T-helper 9 cell (primary cell): ENCODE results near the gene BRD3.

Experiments
- DNase-seq: peaks from one replicate; pipeline ENCODE4 v3.0.0-alpha.2; 2020

The BRD3 gene

GRCh38 chr9:134035041-134036039 lies 32.5 kb downstream of the BRD3 start:
- no peak for DNase-seq

GRCh38 chr9:134034215-134035040 lies 33.4 kb downstream of the BRD3 start:
- no peak for DNase-seq

DNA sequence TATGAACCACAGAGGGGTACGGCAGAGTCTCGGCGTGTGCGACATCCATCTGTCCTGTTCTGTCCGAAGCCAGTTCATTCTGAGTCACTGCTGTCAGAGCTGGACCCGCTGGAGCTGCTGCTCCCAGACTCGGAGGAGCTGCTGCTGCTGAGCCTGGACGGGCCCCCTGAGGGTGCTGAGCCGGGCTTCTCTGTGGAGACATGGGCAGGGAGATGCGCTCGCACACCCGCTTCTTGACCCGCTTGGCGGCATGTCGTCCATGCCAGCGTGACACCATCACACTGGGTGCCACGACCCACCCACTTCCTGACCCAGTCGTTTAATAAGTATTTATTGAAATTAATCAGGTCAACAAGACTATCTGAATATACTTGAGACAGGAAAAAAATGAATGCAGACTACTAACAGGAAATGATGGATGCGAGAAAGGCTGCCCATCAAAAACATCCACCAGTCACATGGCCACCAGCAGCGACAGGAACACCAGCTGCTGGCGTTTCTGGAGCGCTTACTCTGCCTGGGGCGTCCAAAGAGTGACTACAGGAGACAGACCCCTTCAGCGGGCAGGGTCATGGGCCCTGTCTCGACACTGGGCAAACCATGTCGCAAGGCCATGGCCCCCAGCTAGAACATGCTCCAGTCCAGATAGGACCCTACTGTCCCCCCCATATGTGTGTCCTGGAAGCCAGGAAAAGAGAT lies 34.2 kb downstream of the BRD3 start:
- no peak for DNase-seq

DNA sequence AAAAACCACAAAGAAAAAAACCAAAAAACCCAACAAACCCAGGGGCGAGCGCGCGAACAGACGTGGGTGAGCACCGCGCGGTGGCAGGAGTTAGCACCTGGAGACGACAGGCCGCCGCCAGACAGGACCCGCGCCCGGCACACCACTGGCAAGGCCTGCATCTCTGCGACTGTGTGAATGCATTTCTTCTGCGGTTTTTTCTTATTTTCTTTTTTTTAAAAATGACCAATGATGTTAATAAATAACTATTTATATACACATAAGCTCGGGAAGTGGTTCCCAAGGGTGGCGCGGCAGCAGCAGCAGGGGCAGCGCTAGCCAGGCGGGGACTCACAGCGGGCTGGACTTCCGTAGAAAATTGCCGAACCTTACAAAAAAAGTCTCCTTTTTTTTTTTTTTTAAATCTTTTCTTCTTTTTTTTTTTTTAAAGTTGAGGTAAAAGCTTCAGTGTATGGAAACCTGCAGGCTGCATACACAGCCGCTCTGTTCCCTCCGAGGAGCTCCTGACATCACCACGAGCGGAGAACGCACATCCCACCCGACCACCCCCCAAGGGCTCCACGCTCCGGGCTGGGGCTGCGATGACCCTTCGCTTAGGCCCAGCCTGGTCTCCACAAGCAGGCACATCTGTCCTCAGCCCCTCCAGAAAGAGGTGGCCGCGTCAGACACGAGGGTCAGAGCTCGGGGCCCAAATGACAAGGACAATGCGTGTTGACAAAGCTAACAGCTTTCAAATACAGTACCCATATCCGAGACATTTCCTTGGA lies 35.2 kb downstream of the BRD3 start:
- no peak for DNase-seq

DNA sequence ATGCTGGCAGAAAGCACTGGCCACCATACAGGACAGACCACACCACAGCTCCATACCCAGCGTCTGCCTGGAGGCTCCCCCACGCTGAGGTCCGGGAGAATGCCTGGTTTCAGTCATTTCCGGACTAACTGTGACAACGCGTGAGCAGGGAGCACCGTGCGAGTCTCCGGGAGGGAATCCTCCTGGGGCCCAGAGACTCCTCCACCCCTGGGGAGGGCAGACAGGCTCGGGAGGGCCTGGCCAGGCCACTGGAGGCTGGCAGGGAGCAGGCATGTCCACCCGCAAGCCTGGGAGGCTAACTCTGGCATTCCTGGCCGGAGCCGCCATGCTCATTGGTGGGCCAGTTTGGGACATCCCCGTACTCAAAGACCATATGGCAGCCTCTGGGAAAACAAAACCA lies 36.0 kb downstream of the BRD3 start:
- no peak for DNase-seq

DNA sequence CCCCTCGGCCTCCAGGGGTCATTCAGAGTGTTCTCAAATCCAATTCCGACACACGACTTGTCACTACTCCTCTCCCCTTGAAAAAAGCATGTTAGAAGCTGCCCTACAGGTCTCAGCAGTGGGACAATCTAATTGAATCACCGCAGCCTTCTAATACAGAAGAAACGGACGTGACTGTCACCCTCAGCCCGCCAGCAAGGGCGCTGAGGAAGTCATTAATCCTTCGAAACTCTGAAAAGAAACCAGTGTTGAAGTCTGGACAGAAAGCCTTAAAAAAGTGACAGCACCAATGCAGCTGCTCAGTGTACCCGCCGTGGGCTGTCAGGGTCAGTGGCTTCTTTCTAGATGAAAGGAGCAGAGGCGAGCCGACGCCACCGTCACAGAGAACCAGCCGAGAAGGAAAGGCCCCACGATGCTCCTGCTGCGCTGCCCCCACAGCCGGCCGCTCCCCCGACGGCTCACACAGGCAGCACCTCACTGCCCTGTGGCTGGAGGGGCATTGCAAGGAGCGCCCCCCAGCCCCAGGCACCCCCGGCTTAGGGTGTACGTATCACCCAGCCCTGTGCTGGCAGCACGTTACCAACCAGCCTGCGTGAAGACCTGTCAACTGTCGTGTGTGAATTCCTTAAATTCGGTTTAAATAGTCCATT lies 36.9 kb downstream of the BRD3 start:
- DNase-seq: no peak

DNA sequence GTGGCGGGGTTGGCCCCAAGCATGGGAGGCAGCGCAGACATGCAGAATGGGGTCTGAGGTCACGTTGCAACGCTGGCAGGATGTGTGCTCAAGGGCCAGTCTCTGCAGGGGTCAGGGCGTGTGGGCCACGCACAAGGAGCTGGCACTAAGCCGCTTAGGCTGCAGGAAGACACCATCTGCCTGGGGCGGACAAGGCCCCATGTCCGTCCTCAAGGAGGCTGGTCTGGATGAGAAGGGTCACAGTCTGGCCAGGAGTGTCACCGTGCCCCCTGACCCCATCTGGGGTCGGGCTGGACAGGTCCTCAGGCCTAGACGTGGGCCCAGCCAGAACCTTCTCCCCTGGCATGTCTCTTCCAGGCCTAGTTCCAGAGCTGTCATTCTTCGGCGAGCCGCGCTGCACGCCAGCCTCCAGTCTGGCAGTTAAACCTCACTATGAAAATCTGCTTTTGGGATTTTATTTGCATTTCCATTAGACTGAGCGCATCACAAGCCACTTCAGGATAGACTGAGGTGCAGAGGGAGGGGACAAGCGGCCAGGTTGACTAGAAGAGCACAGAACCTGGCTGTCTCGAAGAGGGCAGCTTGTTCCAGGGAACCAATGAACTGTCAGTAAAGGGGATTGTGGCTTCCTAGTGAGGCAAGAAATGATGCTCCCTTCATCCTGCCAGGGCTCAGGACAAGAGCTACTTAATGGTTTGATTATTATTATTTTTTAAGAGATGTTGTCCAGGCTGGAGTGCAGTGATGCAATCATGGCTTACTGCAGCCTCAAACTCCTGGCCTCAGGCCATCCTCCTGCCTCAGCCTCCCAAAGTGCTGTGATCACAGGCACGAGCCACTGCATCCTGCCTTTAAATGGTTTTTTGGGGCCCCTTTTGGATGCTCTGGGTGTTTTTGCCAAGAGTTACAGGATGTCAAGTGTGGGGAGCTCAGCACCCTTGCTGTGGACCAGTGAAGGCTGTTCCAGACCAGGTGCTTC lies 38.3 kb downstream of the BRD3 start:
- no peak for DNase-seq

DNA sequence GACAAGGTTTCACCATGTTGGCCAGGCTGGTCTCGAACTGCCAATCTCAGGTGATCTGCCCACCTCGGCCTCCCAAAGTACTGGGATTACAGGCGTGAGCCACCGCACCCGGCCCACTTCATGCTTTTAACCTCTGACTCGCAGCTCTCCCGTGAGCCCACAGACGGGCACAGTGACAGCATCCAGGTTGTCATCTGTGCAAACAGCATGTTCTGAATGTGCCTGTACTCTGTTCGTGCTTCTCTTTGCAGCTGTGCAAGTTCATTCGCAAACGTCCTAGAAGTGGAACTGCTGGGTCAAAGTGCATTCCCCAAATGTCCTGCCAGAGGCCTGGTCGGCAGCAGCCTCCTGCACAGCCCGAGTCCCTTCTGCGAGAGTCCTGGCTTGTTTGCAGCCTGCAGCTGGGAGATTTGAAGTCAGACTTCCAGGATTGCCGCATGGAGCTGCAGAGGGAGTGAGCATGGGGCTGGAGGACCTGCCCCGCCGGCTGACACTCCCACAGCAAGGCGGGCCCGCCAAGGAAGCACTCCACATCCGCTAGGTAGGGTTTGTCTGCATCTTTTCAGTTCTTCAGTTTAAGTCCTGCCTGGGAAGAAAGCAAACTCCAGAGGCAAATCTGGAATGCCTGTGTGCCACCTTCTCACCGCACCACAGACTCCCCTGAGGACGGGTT lies 39.1 kb downstream of the BRD3 start:
- DNase-seq: no peak

DNA sequence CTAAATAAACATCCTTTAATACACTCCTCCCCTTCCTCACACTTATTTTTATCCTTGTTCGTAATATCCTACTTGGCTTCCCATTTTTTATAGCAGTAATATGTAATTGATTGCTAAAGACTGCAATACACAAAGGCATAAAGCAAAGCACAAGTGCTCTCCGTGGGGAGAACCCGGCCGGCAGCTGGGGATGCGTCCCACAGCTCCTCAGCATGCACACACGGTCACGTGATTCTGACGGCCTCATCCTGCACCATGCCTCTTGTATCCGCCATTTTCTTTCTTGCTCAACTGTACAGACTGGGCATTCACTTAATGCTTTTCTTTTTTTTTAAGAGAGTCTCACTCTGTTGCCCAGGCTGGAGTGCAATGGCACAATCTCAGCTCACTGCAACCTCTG lies 39.8 kb downstream of the BRD3 start:
- no peak for DNase-seq

DNA sequence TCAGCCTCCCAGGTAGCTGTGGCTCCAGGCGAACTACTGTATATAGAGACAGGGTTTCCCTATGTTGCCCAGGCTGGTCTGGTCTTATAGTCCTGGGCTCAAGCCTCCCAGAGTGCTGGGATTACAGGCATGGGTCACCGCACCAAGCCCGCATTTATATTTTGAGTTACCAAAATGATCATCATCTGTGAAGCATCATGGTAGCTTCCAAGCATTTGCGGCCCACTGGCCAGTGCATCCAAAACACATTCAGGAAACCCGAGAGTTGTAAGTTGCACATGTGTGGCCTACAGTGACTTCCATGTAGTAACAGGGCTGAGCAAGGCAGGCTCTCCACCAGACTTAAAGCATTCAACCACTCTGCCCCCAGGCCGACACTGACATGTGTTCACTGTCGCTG lies 40.3 kb downstream of the BRD3 start:
- no peak for DNase-seq

GRCh38 chr9:134026981-134027380 lies 40.8 kb downstream of the BRD3 start:
- no peak for DNase-seq

DNA sequence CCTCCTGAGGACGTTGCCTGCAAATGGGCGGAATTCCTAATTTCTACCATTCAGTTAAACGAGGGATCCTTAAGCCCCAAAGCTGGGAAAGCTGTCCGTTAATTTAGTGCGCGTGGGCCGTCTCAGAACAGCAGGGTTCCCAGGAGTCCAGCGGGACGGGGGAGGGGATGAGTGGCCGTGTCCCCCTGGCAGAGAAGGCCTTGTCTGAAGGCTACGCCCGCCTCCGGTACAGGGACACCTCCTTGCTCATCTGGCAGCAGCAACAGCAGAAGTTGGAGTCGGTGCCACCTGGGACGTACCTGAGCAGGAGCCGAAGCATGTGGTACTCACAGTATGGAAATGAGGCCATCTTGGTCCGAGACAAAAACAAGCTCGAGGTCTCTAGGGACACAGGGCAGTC lies 41.2 kb downstream of the BRD3 start:
- no peak for DNase-seq

DNA sequence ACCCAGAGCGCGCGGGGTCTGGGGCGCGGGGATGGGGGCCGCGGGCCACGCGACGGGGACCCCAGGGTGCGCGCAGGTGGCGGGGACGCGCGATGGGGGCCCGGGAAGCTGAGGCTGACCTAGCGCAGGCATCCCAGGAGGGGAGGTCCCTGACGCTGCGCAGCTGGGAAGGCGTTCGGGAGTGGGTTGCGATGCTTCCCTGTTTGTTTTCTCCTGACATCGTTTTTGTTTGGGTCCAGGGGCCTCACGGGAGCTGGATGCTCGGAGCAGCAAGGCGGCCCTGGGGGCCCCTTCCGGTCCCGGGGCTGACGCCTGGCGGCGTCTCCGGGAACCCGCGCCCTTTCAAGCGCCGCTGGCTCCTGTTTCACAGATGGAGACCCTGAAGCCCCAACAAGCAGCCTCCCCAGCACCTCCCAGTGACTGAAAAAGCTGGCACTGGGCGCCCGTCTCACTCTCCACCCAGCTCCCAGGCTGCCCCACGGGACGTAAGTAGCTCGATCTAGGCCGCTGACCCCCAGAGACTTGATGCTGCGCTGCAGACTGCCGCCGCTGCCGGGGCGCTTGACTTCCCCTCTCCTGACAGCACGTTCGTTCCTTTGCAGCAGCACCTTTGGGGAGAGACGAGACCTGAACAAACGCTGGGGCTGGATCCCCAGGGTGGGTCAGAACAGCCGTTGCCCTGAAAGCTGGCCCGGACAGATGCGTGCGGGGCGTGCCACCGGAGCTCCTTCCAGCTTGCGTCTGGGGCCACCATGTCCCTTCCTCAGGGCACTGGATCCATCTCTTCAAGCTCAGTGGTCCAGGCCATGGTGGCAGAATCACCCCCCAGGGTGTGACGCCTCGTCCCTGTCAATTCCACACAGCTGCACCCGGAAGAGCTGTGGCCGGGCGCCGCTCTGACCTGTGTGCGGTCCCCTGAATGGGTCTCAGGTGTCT lies 42.0 kb downstream of the BRD3 start:
- peak; percentile 25 for DNase-seq

- DNase-seq: peak; percentile 85
Measured at GRCh38 chr9:134024828-134025605, 42.8 kb downstream of the BRD3 start, which contains the start of gene BRD3OS. BRD3OS (plus strand) TSS chr9:134025481; CDS start chr9:134026748, 1,267 bp downstream.

- no peak for DNase-seq
Measured at GRCh38 chr9:134024214-134024792, 43.5 kb downstream of the BRD3 start.

- no peak for DNase-seq
Measured at GRCh38 chr9:134014946-134015345, 52.9 kb downstream of the BRD3 start.

GRCh38 chr9:134011401-134011800 lies 56.4 kb downstream of the BRD3 start:
- DNase-seq: no peak
